Keratinocyte (primary cell): Measurements from ENCODE around the gene CDHR3.

Experiments used
- CTCF ChIP-seq, 3 experiments: IDR thresholded peaks in 1 of 3; conservative IDR thresholded peaks in 1 of 3; optimal IDR thresholded peaks in 1 of 3; 2 replicates in 2 of 3; 3 replicates in 1 of 3; pipeline versions ENCODE3 to v1.5.1; 2011; ENCODE audit warnings: low read length in 3 of 3, mild to moderate bottlenecking in 3 of 3, moderate library complexity in 2 of 3, control low read depth in 1 of 3, inconsistent platforms in 1 of 3; ENCODE audit not compliant: insufficient read depth in 2 of 3; ENCODE audit errors: extremely low read depth in 1 of 3
- EZH2 ChIP-seq: IDR thresholded peaks from one replicate; pipeline ENCODE4 v1.6.1; 2012; ENCODE audit warnings: inconsistent platforms, mild to moderate bottlenecking, low read length, moderate library complexity

GRCh38 chr7:106069471-106070200, 106.6 kb downstream of the CDHR3 start:
- TF ChIP-seq CTCF (optimal IDR thresholded peaks at IDR 0.05 in 1 of 3, IDR thresholded peaks at IDR 0.05 in 1 of 3, conservative IDR thresholded peaks at IDR 0.05 in 1 of 3; ENCODE audit: extremely low read depth in 1 of 3, insufficient read depth in 2 of 3, low read length in 3 of 3) (no peak), EZH2 (no peak)
